Suprapubic skin (tissue), 4 donors: ENCODE results near the gene FRMD1.

Source experiments
- EP300 ChIP-seq: sonication (generic); formaldehyde crosslinking; IDR thresholded peaks from one replicate; pipeline ENCODE4 v1.6.1; 2017; ENCODE audit warnings: antibody characterized with exemption
- POLR2A ChIP-seq, 2 donors: fragments of 450-650 bp; IDR thresholded peaks; one replicate each; pipeline ENCODE4 v1.6.1; 2017; ENCODE audit warnings: antibody characterized with exemption in 2 of 2, mild to moderate bottlenecking in 2 of 2, moderate library complexity in 2 of 2
- POLR2AphosphoS5 ChIP-seq, 3 donors: sonication (generic); formaldehyde crosslinking; IDR thresholded peaks; one replicate each; pipeline ENCODE4 v1.6.1; 2017; ENCODE audit warnings: antibody characterized with exemption in 3 of 3

GRCh38 chr6:168047841-168048723 is 30.9 kb downstream of the FRMD1 start:
- no peak for TF ChIP-seq POLR2AphosphoS5 (IDR thresholded peaks at IDR 0.05)
- TF ChIP-seq POLR2A (IDR thresholded peaks at IDR 0.05): no peak
- TF ChIP-seq EP300: no peak
